Astrocyte (in vitro differentiated cells and primary cell): Measurements from ENCODE around the gene RIMBP2.

Experiments
- CTCF ChIP-seq: IDR thresholded peaks from 2 replicates; pipeline ENCODE4 v1.5.1; 2011; ENCODE audit warnings: low read depth, mild to moderate bottlenecking, inconsistent platforms, low read length, moderate library complexity; ENCODE audit not compliant: insufficient read depth
- EZH2 ChIP-seq: IDR thresholded peaks from 2 replicates; pipeline ENCODE4 v1.6.1; 2012; ENCODE audit warnings: mild to moderate bottlenecking, low read length, inconsistent platforms; ENCODE audit not compliant: insufficient read depth

DNA sequence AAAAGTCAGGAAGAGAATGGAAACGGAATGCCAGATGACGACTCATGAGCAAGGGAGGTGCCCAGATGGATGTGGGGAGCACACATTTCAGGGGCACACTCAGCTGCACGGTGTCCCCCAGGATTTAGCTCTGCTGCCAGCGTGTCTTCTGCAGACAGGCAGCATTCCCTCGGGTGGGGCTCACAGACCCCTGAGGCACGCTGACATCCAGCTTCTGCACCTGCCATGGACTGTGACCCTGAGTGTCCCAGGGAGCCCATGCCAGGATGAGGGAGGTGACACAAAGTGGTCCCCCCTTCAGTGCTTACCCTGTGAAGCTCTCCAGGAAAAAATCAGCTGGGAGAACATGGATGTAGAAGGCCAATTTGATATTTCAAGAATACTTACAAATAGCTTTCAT, 294.2 kb downstream of the RIMBP2 start:
- no peak for TF ChIP-seq CTCF
- TF ChIP-seq EZH2 = no peak
